Hepatocyte (in vitro differentiated cells): ENCODE results near the gene FGF21. TPM values are rescaled to one million over a fixed set of nuclear protein-coding genes. Genes with fewer than 3 reads are reported as not detected.

Experiments
- DNase-seq: peaks from one replicate; pipeline ENCODE4 v3.0.0-alpha.2; 2016; ENCODE audit warnings: low spot score
- H2AFZ ChIP-seq: fragments of 200-600 bp; sonication (generic); 2 replicates; pipeline ENCODE4 v1.6.0; 2016; ENCODE audit warnings: antibody characterized with exemption, mild to moderate bottlenecking
- H3K27ac ChIP-seq: fragments of 200-600 bp; sonication (generic); 2 replicates; pipeline ENCODE4 v1.5.1; 2016; ENCODE audit warnings: mild to moderate bottlenecking
- H3K27me3 ChIP-seq: fragments of 200-600 bp; sonication (generic); 2 replicates; pipeline ENCODE4 v1.6.1; 2016
- H3K36me3 ChIP-seq: fragments of 200-600 bp; sonication (generic); replicated peaks from 2 replicates; pipeline ENCODE4 v1.5.1; 2016; ENCODE audit warnings: low read depth; ENCODE audit not compliant: insufficient read depth
- H3K4me1 ChIP-seq: fragments of 200-600 bp; sonication (generic); 2 replicates; pipeline ENCODE4 v1.5.1; 2016; ENCODE audit warnings: mild to moderate bottlenecking, moderate library complexity; ENCODE audit not compliant: insufficient read depth
- H3K4me2 ChIP-seq: fragments of 200-600 bp; sonication (generic); 2 replicates; pipeline ENCODE4 v1.6.0; 2016
- H3K4me3 ChIP-seq: fragments of 200-600 bp; sonication (generic); 2 replicates; pipeline ENCODE4 v1.5.1; 2016; ENCODE audit warnings: mild to moderate bottlenecking
- H3K79me2 ChIP-seq: fragments of 200-600 bp; sonication (generic); 2 replicates; pipeline ENCODE4 v1.6.0; 2017; ENCODE audit warnings: mild to moderate bottlenecking
- H3K9me2 ChIP-seq: fragments of 200-600 bp; sonication (generic); replicated peaks from 2 replicates; pipeline ENCODE4 v1.6.0; 2017; ENCODE audit warnings: mild to moderate bottlenecking; ENCODE audit not compliant: insufficient read depth
- H3K9me3 ChIP-seq: fragments of 200-600 bp; sonication (generic); 2 replicates; pipeline ENCODE4 v1.5.1; 2016; ENCODE audit warnings: low read depth, mild to moderate bottlenecking
- H4K20me1 ChIP-seq: fragments of 200-600 bp; sonication (generic); 2 replicates; pipeline ENCODE4 v1.6.0; 2016; ENCODE audit warnings: mild to moderate bottlenecking; ENCODE audit not compliant: insufficient read depth, poor library complexity, severe bottlenecking
- EZH2 ChIP-seq: fragments of 200-600 bp; sonication (generic); IDR thresholded peaks from 2 replicates; pipeline ENCODE4 v1.6.1; 2016; ENCODE audit warnings: antibody characterized with exemption, mild to moderate bottlenecking, borderline replicate concordance
- EZH2phosphoT487 ChIP-seq: fragments of 200-600 bp; sonication (generic); IDR thresholded peaks from one replicate; pipeline ENCODE4 v1.6.1; 2018; ENCODE audit warnings: antibody characterized with exemption, mild to moderate bottlenecking, low read depth, moderate library complexity; ENCODE audit not compliant: unreplicated experiment, severe bottlenecking
- WGBS: methylation state at CpG from one replicate; pipeline ENCODE4 v1.1.6; 2016; ENCODE audit warnings: low lambda C conversion rate; ENCODE audit errors: missing lambda C conversion rate; 5-methylcytosine and 5-hydroxymethylcytosine counted together
- polyA plus RNA-seq: library from polyadenylated mRNA; unstranded; fragments of >200 nt; fragmentation: Nextera tagmentation; extraction: Ambion mirVana; gene quantifications from 2 replicates; pipeline ENCODE4 v1.2.1, GENCODE V29; 2016
- total RNA-seq: library from RNA; depleted of rRNA; stranded (reverse); fragments of >200 nt; gene quantifications from 2 replicates; pipeline ENCODE4 v1.2.3, GENCODE V29; 2014
- TF ChIP-seq, protein P1 (sequence below): fragments of 200-600 bp; sonication (generic); IDR thresholded peaks from 2 replicates; pipeline ENCODE4 v1.5.1; 2016; ENCODE audit warnings: antibody characterized with exemption, mild to moderate bottlenecking; ENCODE audit not compliant: poor library complexity

Gene FGF21
- total and polyA plus RNA-seq, 2 experiments from 2014 or later: not detected

DNA sequence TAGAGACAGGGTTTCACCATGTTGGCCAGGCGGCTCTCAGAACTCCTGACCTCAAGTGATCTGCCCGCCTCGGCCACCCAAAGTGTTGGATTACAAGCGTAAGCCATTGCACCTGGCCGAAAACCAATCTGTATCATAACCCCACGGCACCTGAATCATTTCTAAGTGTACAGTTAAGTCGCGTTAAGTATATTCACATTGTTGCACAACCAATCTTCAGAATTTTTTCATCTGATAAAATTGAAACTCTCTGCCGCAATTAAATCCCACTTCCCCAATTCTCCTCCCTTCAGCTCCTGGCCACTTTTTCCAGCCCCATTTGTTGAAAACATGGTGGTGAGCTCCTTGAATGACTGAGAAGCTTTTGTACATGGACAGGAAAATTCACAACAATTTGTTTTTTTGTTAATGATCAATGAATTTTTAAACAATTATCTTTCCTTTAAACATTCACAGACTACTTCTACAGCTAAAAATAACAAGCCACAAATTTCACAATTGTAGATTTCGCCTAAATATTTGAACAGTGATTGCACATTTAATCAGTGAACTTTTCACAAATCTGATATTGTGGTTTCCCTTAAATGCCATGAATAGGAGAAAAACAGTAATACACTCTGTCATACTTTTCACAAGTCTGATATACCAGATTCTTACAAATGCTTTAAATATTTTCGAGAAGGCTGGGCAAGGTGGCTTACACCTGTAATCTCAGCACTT is 13.8 kb downstream of the FGF21 start:
- Histone ChIP-seq H3K9me2 (no peaks in the 10 kb centered on the region), H3K9me3 (no peaks in the 10 kb centered on the region), H3K4me2 (no peak overlapping the region), H3K27ac (no peak overlapping the region), H3K36me3 (no peaks in the 10 kb centered on the region), H3K4me1 (no peaks in the 10 kb centered on the region), H4K20me1 (no peaks in the 10 kb centered on the region), H3K79me2 (no peaks in the 10 kb centered on the region), H2AFZ (no peak overlapping the region), H3K4me3 (no peak overlapping the region), H3K27me3 (no peaks in the 10 kb centered on the region)
- no peak for DNase-seq
- no peak for TF ChIP-seq EZH2phosphoT487
- TF ChIP-seq EZH2: no peak
- TF ChIP-seq, protein P1, sequence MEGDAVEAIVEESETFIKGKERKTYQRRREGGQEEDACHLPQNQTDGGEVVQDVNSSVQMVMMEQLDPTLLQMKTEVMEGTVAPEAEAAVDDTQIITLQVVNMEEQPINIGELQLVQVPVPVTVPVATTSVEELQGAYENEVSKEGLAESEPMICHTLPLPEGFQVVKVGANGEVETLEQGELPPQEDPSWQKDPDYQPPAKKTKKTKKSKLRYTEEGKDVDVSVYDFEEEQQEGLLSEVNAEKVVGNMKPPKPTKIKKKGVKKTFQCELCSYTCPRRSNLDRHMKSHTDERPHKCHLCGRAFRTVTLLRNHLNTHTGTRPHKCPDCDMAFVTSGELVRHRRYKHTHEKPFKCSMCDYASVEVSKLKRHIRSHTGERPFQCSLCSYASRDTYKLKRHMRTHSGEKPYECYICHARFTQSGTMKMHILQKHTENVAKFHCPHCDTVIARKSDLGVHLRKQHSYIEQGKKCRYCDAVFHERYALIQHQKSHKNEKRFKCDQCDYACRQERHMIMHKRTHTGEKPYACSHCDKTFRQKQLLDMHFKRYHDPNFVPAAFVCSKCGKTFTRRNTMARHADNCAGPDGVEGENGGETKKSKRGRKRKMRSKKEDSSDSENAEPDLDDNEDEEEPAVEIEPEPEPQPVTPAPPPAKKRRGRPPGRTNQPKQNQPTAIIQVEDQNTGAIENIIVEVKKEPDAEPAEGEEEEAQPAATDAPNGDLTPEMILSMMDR: no peak
- 92% methylated on average over 11 of the region's 11 CpGs for WGBS

DNA sequence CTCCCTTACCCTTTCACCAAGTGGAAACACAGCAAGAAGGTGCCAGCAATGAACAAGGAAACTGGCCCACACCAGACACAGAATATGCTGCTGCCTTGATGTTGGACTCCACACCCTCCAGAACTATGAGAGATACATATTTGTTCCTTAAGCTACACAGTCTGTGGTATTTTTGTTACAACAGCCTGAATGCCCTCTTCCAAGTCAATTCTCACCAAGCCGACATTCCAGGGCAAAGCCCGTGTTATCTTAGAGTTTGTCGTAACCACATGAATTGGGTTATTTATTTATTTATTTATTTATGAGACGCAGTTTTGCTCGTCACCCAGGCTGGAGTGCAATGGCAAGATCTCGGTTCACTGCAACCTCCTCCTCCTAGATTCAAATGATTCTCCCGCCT is 14.9 kb downstream of the FGF21 start:
- Histone ChIP-seq H3K4me2 (no peak overlapping the region), H3K27me3 (no peaks in the 10 kb centered on the region), H2AFZ (no peak overlapping the region), H3K9me3 (no peaks in the 10 kb centered on the region), H3K79me2 (no peaks in the 10 kb centered on the region), H3K9me2 (no peaks in the 10 kb centered on the region), H3K36me3 (no peaks in the 10 kb centered on the region), H3K4me1 (no peaks in the 10 kb centered on the region), H3K27ac (no peak overlapping the region), H3K4me3 (no peak overlapping the region), H4K20me1 (no peaks in the 10 kb centered on the region)
- TF ChIP-seq EZH2: no peak
- no peak for TF ChIP-seq EZH2phosphoT487
- TF ChIP-seq, protein P1: no peak
- 68% methylated on average over 7 of the region's 7 CpGs for WGBS
- DNase-seq: no peak

DNA sequence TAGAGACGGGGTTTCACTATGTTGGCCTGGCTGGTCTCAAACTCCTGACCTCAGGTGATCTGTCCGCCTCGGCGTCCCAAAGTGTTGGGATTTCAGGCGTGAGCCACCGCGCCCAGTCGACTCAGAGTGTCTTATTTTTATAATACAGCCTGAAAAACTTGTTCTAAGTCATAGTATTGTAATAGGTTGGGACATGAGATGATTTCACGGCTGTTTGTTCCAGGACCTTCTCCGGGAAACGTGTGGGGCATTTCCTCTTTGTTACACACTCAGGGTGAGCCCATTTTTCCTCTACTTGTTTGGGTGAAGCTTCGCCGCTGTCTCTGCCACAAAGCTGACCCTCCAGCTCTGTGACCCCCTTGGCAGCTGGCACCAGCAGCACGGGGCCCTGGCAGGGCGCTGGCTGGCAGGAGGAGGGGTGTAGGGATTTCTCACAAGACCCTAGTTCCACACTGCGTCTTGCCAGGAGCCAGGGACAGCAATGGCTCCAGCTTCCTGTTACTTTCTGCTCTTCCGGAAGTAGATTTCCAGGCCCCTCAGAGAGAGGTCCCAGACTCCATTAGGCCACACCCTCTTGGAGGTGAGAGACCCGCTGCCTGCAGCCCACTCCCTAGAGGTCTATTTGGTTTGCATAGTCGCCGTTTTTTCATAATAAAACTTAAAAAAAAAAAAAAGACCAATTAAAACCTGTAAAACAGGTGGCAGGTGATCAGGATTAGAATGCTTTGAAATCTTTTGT is 15.6 kb downstream of the FGF21 start:
- DNase-seq: no peak
- no peaks in the 10 kb centered on the region for H3K27me3 ChIP-seq
- TF ChIP-seq, protein P1: no peak
- TF ChIP-seq EZH2phosphoT487 (no peak), EZH2 (no peak)
- no peaks in the 10 kb centered on the region for H4K20me1 ChIP-seq
- H2AFZ ChIP-seq: no peak overlapping the region
- H3K36me3 ChIP-seq: no peaks in the 10 kb centered on the region
- no peaks in the 10 kb centered on the region for H3K4me1 ChIP-seq
- H3K4me3 ChIP-seq: no peak overlapping the region
- whole genome bisulfite sequencing: 84% methylated on average over 20 of the region's 20 CpGs
- H3K4me2 ChIP-seq: no peak overlapping the region
- H3K79me2 ChIP-seq: no peaks in the 10 kb centered on the region
- no peaks in the 10 kb centered on the region for H3K9me3 ChIP-seq
- no peak overlapping the region for H3K27ac ChIP-seq
- no peaks in the 10 kb centered on the region for H3K9me2 ChIP-seq
